H1 (cell line): Measurements from ENCODE around the gene NECTIN1. TPM values are rescaled to one million over a fixed set of nuclear protein-coding genes. Genes with fewer than 3 reads are reported as not detected.

ENCODE experiments used
- KDM1A ChIP-seq: fragments of 200-600, 300-600 bp; sonication (generic); IDR thresholded peaks from 2 replicates; pipeline ENCODE4 v1.7.1; 2016; ENCODE audit warnings: mild to moderate bottlenecking, low read length, borderline replicate concordance
- SAP30 ChIP-seq: fragments of 300-600 bp; sonication (generic); IDR thresholded peaks from 2 replicates; pipeline ENCODE4 v1.7.1; 2012; ENCODE audit warnings: low read length, moderate library complexity, mild to moderate bottlenecking, inconsistent platforms; ENCODE audit not compliant: insufficient read depth, insufficient replicate concordance
- polyA plus RNA-seq, 7 experiments: library from polyadenylated mRNA; depleted of rRNA in 3 of 7; stranded (reverse) in 5 of 7; unstranded in 2 of 7; fragments of >200 nt in 5 of 7; fragments of 200-250 nt in 2 of 7; gene quantifications; 1 replicate in 5 of 7; 2 replicates in 1 of 7; 4 replicates in 1 of 7; pipeline versions ENCODE4 v1.2.1 to v1.2.3, GENCODE V29; 2011 to 2013; ENCODE audit warnings: missing spikeins in 2 of 7, mixed read lengths in 2 of 7
- total RNA-seq: library from RNA; stranded (reverse); fragmentation: NEBNext Ultra II Directional; extraction: Animal tissue kit (Norgen Biotek cat#: 25700); gene quantifications from 2 replicates; pipeline ENCODE4 v1.2.1, GENCODE V29; 2021

NECTIN1 gene
- total and polyA plus RNA-seq, 2 of the 8 experiments (the other 6 are each of a cell fraction or from before 2014, with no cell fraction given) = 43.2 to 97.7 TPM

- TF ChIP-seq SAP30 (no peak), KDM1A (no peak)
- TF ChIP-seq, all 59 proteins: peak for 0
Measured at GRCh38 chr11:119650251-119650650, 78.7 kb downstream of the NECTIN1 start (continued).
